SK-N-SH (cell line): Measurements from ENCODE around the gene APEH.
"Not testable (repeated sequence)": the region's sequence is repeated elsewhere in the genome, so short reads cannot be mapped to it uniquely, and the experiment has no call there.

Experiments
- CHD2 ChIP-seq: fragments of 150-350 bp; IDR thresholded peaks from 2 replicates; pipeline ENCODE4 v1.6.1; 2018; ENCODE audit warnings: low read length; ENCODE audit not compliant: partially characterized antibody
- CTCF ChIP-seq: fragments of 200-600 bp; sonication (generic); IDR thresholded peaks from 2 replicates; pipeline ENCODE4 v1.6.1; 2017; ENCODE audit warnings: antibody characterized with exemption, mild to moderate bottlenecking, moderate library complexity
- EZH2phosphoT487 ChIP-seq: fragments of 200-600 bp; sonication (generic); IDR thresholded peaks from 2 replicates; pipeline ENCODE4 v1.6.1; 2017; ENCODE audit warnings: low read depth, mixed run types, mild to moderate bottlenecking, antibody characterized with exemption, moderate library complexity, borderline replicate concordance
- MEF2A ChIP-seq: IDR thresholded peaks from 2 replicates; pipeline ENCODE4 v1.4.0; 2012; ENCODE audit warnings: low read depth, borderline replicate concordance
- NRF1 ChIP-seq: IDR thresholded peaks from 2 replicates; pipeline ENCODE4 v1.6.1; 2012; ENCODE audit warnings: low read depth, mild to moderate bottlenecking, low read length
- RAD21 ChIP-seq: IDR thresholded peaks from 2 replicates; pipeline ENCODE4 v1.6.1; 2012; ENCODE audit warnings: mild to moderate bottlenecking, low read length
- REST ChIP-seq: IDR thresholded peaks from 2 replicates; pipeline ENCODE4 v1.6.1; 2012; ENCODE audit warnings: mild to moderate bottlenecking, low read depth, low read length, moderate library complexity
- RFX5 ChIP-seq: IDR thresholded peaks from 2 replicates; pipeline ENCODE4 v1.6.1; 2012; ENCODE audit warnings: mild to moderate bottlenecking, improper control_type of control experiment, low read length
- TCF12 ChIP-seq: IDR thresholded peaks from 2 replicates; pipeline ENCODE4 v1.4.0; 2012

GRCh38 chr3:49687424-49687795 lies 13.3 kb downstream of the APEH start:
- not testable (repeated sequence) for TF ChIP-seq REST, TCF12, CHD2, CTCF, NRF1, EZH2phosphoT487, RAD21, RFX5, MEF2A
